Cerebellar nuclear complex (tissue), 1 donor: ENCODE data around the gene MTMR3.
"Not testable (repeated sequence)": the region's sequence is repeated elsewhere in the genome, so short reads cannot be mapped to it uniquely, and the experiment has no call there.

ENCODE experiments used
- DNase-seq, 2 experiments: peaks; one replicate each; lab custom pipeline; 2025; lab: John Stamatoyannopoulos, UW

The MTMR3 gene

GRCh38 chr22:29967461-29967860, 84.5 kb downstream of the MTMR3 start:
- no peak for DNase-seq

DNA sequence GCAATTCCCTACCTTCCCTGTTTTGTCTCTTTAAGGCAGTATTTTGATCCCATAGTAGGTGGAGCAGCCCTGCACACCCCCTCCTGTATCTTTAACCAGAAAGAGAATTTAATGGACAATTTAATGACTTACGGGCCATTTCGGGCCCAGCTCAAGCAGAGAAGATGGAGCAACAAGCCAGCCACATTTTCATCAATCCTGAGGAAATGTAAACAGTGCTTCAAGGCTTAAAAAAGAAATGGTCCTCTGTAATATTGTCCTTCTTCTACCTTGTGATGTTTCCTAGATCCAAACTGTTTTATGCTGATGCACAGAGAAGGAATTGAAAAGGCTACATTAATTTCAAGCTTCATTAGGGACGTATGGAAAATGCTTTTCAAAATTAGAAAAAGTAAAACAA, 88.6 kb downstream of the MTMR3 start:
- no peak for DNase-seq

DNA sequence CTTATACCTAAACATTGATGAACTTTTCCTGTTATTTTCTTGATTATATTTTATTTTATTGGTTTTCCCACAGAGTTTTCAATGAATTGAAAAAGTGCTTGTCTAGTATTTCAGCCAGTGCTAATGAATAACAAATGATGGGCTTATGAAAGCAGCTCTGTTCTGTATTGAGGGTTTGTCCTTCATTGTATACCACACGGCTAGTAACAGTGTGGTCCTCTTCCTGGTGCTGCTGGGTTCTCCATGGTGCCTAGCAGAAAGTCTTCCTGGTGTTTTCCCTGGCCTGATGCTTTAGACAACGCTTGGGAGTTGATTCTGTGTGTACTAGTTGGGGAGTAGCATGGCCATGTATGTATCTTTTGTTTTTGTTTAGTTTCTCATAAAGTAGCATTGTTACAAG, 89.1 kb downstream of the MTMR3 start:
- DNase-seq, result no peak

DNA sequence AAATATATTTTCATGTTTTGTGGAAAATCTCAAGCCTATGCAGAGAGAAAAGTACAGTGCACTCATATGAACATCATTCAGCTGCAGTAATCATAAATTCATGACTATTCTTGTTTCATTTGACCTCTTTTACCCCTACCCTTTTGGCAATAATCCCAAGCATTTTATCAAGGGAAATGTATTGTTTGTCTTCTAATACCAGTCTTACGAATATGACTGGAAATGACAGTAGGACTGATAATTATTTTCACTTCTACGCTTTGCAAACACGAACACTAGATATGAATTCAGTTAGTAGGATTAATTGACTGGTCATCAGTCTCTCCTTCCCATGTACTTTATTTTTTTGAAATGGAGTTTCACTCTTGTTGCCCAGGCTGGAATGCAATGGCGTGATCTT, 90.3 kb downstream of the MTMR3 start:
- DNase-seq, result no peak

DNA sequence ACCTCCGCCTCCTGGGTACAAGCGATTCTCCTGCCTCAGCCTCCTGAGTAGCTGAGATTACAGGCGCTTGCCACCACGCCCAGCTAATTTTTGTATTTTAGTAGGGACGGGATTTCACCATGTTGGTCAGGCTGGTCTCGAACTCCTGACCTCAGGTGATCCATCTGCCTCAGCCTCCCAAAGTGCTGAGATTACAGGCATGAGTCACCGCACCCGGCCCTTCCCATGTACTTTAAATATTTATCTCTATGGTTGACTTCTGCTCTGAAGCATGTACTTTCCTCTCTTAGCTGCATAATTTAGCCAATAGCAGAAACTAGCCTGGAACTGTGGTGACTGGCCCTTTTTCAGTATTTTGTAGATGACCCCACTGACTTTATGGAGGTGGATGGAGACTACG, 90.7 kb downstream of the MTMR3 start:
- DNase-seq, result not testable (repeated sequence)

DNA sequence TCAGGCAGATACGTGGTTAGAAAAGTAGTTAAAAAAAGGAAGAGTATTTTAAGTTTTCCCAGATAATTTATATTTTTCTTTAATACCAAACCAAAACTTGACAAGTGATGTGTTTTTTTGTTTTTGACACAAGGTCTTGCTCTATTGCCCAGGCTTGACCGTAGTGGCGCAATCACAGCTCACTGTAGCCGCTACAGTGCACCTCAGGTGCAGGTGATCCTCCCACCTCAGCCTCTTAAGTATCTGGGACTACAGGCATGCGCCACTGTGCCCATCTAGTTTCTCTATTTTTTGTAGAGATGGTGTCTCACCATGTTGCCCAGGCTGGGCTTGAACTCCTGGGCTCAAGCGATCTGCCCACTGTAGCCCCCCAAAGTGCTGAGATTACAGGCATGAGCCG, 92.5 kb downstream of the MTMR3 start:
- DNase-seq, result no peak

DNA sequence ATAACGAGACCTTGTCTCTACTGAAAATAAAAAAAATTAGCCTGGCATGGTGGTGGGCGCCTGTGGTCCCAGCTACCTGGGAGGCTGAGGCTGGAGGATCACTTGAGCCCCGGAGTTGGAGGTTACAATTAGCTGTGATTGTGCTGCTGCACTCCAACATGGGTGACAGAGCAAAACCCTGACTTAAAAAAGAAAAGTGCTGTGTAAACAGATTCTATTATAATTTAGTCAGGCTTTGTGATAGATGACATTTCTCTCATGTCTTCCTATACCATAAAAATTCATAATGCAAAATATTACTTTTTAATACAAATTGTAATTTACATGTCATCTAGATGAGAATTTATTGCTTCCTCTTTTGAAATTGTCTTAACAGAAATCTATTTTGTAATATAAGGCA, 94.1 kb downstream of the MTMR3 start:
- DNase-seq, result no peak

GRCh38 chr22:29979777-29980321, 96.9 kb downstream of the MTMR3 start:
- DNase-seq, result no peak

GRCh38 chr22:29983296-29983917, 100.4 kb downstream of the MTMR3 start:
- DNase-seq, result no peak

DNA sequence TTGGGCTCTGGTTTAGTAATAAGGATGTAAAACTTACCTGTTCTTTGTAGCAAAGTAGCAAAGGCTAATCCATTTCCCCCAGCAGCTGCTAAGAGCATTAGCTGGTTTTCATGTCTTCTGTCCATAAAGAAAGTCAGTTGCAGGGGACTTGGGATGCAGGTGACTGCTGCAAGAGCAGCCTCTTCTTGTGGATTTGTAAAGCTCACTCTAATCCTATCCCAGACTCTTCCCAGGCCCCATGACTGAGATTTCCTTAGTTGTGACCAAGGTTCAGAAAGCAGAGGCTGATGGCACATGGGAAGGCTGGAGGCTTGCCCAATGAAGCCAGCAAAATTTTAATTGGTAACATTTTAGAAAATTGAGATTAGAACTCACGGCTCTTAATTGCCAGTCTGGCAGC, 102.9 kb downstream of the MTMR3 start:
- no peak for DNase-seq

DNA sequence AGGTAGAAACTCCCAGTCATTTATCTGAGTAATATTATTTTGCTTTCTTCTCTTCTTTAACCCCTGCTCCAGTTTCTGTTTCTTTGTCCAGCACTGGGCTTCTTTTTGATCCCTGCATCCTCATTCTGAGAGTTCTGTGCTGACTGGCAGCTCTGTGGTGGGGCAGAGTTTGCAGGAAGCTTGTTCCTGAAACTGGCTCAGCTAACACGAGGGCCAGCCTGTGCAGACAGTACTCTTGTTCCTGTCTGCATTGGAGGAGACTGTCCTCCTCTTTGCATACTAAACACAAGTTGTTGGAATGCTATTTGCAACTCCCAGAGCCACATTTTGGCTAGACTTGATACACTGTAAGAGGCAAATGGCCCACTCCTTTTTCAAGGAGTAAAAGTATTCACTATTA, 104.2 kb downstream of the MTMR3 start:
- DNase-seq, result no peak

DNA sequence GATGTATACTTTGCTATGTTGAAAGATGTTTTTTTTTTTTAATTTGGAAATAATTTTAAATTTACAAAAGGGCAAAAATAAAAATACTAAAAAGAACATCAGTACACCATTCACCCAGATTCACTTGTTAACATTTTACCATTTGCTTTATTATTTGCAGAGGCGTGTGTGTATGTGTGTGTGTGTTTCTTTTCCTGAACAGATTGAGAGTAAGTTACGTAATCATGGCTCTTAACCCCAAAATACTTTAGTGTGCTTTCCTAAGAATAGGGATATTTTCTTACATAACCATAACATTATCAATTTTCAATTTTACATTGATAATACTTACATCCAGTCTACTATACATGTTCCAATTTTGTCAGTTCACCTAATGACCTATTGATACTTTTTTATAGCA, 105.7 kb downstream of the MTMR3 start:
- no peak for DNase-seq

DNA sequence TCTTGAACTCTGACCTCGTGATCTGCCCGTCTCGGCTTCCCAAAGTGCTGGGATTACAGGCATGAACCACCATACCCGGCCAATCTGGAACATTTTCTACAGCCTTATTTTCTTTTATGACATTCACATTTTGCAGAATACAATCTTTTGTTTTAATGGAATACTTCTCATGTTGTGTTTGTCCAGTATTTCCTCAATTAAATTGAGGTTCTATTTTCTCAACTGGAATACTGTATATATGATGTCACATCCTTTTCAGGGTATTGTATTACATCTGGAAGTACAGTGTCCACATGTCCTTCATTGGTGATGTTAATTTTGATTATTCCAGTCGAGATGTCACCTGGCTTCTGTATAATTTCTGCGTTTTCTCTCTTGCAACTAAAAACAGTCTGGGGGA, 106.5 kb downstream of the MTMR3 start:
- no peak for DNase-seq

DNA sequence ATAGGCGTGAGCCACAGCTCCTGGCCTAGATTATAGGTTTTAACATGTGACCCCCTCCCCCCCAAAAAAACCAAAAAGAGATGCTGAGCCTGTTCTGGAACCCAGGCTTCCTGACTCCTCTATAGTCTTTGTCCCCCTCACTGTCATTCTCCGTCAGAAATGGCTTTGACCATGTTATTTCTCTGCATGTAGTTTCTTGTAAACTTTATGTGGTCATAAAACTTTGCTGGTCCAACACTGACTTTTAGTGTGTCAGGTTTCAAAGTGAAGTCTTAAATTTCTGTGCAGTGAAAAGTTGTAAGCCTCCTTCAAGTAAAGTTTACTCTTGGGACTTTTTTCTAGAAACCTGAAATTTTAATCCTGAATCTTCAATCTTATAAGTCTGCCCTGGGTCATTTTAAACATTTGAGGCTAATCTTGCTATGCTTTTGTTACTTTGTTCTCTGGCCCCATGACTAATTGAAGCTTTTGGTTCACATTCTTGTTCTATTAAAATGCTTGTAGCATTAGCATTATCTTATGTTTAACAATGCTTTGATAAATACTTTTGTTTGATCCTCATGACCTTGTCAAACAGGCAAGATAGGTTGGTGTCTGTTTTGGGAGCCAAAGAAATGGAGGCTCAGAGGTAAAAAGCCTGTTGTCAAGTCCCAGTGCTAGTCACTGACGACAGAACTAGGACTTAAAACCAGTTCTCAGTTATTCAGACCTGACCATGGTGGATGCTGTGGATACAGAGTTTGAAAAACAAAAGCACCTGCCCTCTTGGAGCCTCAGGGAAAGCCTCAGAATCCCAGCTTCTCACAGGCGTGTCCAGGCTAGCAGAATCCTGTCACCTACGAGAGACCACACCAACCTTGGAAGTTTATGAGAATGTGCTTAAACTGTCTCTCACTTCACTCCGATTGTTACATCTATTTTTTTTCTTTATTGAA, 109.6 kb downstream of the MTMR3 start:
- no peak for DNase-seq

DNA sequence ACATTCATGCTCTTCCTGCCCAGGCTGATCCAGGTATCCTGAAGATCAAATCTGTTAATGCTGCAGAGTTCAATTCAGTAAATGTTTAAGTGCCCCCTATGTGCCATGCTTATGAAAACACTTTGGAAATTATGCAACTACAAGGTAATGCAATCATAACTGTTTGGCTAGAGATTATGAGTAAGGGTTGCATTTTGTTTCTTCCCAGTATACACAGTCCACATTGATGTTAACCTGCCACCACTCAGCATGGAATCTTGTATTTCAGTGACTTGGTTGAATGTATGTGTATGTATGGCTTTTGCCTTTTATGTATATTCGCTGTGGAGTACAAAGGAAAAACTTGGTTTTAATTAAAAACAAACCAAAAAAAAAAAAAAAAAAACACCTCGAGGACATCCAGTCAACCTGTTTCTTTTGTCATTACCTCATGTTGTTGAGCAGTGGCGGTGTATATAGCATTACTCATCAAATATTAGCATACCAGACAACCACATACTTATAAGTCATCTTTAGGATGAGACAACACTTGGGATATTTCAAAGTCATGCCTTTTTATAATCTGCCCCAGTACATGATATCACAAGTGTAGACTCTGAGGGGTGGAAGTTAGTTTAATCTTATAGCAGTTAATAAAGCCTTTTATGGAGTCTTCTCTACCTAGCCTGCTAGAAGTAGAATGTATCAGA, 111.2 kb downstream of the MTMR3 start:
- DNase-seq, result no peak

- no peak for DNase-seq
Measured at GRCh38 chr22:29994943-29995342, 112.0 kb downstream of the MTMR3 start.

GRCh38 chr22:29997107-29997506, 114.1 kb downstream of the MTMR3 start:
- no peak for DNase-seq

DNA sequence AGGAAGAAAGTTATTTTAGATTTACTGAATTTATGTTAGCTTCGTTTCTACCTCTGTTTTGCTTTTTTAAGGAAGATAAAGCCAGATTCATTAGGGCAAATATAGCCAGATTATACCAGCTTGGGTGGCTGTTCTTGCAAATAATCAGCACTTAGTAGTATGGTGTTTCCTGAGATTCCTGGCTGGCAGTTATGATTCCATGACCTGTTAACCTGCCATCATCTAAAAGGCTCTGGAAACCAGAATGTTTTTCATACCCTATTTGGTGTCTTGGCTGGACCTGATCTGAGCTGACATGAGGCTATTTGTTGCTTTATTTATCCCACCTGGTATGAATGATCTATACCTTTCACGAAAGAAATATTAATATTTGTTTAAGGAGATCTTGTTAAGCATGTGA, 114.5 kb downstream of the MTMR3 start:
- DNase-seq, result no peak

DNA sequence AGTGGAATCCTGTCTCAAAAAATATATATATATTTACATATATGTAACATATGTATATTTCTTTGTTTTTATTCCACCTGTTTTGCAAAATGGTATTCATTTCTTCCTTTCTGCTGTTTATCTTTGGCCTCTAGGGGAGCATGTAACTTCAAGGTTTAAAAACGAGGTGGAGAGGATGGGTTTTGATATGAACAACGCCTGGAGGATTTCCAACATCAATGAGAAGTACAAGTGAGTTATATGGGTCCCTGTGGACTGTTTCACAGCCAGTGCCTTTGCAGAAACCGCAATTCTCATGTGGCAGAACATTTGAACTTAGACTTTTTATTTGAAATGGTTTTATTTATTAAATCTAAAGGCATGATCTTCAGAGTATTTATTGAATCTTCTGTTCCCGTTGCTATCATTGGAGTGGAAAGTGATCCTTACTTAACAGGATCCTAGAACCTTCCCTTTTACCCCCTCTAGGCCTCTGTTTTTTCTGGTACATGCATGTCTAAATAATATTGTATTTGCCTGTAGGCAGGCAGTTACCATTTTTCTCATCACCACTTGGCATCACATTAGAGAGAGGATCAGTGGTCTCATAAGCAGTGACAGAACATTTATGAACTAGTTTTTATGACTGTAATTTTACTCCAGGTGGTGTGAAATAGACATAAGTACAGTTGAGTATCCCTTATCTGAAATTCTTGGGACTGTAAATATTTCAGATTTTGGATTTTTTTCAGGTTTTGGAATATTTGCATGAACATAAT, 115.8 kb downstream of the MTMR3 start:
- DNase-seq, result no peak

DNA sequence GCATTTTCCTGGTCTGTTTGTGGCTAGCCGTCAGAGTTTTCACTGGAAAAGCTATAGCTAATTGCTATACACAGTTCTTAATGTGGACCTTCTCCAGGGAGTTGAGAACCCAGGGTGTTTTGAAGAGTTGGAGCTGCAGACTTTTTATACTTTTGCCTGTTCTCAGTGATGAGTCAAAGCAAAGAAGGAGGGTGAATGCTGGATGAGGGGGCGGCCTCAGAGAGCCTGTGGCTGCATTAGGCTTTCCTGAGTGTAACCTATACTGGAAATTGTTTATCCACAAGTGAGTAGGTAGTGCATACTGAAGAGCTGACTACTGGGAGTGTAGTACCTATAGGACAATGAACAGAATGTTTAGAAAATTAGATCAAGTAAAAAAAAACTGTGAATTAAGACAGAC, 117.6 kb downstream of the MTMR3 start:
- no peak for DNase-seq

GRCh38 chr22:30001459-30001858, 118.5 kb downstream of the MTMR3 start:
- DNase-seq, result no peak
